ENCODE results near the gene ATP5MC3. TPM values are rescaled to one million over a fixed set of nuclear protein-coding genes. Genes with fewer than 3 reads are reported as not detected.
A peak's percentile ranks its signal among the peaks of the same experiment; 100 is the strongest.
"Not testable (repeated sequence)": the region's sequence is repeated elsewhere in the genome, so short reads cannot be mapped to it uniquely, and the experiment has no call there.

The ATP5MC3 gene
- total RNA-seq, result 10 to 100 TPM; 77.6 to 83.9 TPM
- polyA plus RNA-seq, result 100 to 1,000 TPM; 363 to 420 (median 406) TPM
- total RNA-seq, result 34.2 to 161 (median 61.0) reads per million in 6 experiments

DNA sequence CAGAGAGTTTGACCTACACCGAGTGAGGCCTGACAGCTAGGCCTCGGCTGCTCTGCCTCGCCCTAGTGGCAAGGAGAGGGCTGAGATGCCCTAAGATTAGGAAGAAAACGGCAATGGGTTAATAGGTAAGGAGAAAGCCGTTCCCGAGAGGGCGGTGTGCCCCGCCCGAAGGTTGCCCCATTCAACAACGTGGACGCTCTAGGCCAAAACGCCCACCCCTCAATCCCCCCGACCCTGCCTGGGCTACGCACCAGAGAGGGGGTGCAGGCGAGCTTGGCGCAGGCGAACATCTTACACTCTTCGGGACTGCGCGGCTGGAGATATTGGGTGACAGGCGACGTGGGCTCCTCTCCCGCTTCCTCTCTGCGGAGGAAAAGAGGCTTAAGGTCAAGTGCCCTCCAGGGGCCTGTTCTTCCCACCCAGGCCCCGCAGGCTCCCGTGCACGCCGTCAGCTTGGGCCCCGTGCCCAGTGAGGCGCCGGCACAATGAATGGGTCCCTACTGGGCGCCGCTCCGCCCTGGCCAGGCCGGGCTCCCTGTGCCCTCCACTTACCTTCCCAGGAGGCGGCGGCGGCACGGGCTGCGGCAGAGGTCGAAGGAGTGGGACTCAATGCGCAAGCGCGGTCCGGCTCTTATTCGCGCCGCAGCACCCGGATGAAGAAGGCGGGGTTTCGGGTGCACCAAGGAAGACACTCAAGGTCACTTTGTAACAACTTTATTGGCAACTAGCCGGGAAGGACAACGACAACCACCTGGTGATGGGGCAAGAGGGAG, at the start of gene ATP5MC3:
TSS of gene ATP5MC3 (minus strand) at position 607 of the 773 bp plus-strand sequence. CDS start at position 290, 317 bp downstream.
- no peaks in the 10 kb centered on the region for H3K27me3 Mint-ChIP-seq
- peak within 1 kb of the TSS; percentile 81 to 98 (median 92) for H3K4me3 Mint-ChIP-seq
- peaks cover 0 to 6% (median 2%) of the 10 kb centered on the region in 9 donors for H3K9me3 Mint-ChIP-seq
- ATAC-seq, result peak; percentile 85 to 86
- peak within 1 kb of the TSS; percentile 85 to 99 (median 94) for H3K27ac Mint-ChIP-seq
- DNase-seq, result peak; percentile 82 to 95 (median 88)
- H3K4me1 Mint-ChIP-seq, result peaks cover 14 to 32% (median 25%) of the 10 kb centered on the region in 4 donors
- peaks cover 9 to 41% (median 12%) of the 10 kb centered on the region in 3 donors for H3K36me3 Mint-ChIP-seq
- POLR2A ChIA-PET, result interaction anchor here (1.1 to 2.7 kb wide), 2 partner anchors 10 to 13 kb away, joined by 3 to 19 read pairs; partner anchors contain the start of gene ATF2

DNA sequence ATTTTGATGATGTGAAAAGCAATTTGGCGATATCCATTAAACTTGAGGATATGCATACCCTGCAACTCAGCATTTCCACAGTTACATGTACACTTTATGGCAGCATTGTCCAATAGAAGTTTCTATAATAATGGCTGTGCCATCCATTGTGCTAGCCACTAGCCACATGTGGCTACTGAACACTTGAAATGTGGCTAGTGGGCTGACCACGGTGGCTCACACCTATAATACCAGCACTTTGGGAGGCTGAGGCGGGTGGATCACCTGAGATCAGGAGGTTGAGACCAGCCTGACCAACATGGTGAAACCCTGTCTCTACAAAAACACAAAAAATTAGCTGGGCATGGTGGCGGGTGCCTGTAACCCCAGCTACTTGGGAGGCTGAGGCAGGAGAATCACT, 47.1 kb upstream of the ATP5MC3 start:
- not testable (repeated sequence) for DNase-seq, H3K27ac Mint-ChIP-seq, H3K9me3 Mint-ChIP-seq

DNA sequence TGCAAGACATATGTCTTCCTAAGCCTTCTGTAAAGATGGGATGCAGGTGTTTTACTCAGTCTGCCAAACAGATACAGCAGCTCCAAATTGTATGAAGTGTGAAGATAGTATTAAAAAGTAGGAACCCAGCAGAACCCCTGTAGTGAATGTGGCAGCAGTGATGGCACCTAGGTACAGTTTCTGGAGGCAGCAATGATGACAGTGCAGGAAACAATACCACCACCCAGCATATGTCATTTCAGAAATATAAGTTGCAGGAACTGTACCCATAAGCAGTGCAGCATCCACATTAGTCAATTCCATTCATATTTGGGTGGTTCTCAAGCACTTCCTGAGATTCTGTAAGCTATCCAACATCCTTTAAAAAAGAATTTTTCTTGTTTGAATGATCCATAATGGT, 46.7 kb upstream of the ATP5MC3 start:
- H3K27me3 Mint-ChIP-seq, result peaks cover 2 to 33% (median 16%) of the 10 kb centered on the region in 5 donors
- H3K4me3 Mint-ChIP-seq, result no peak overlapping the region
- H3K36me3 Mint-ChIP-seq, result no peaks in the 10 kb centered on the region
- H3K9me3 Mint-ChIP-seq, result no peaks in the 10 kb centered on the region
- DNase-seq, result no peak
- no peak for ATAC-seq
- no peaks in the 10 kb centered on the region for H3K4me1 Mint-ChIP-seq
- no peak overlapping the region for H3K27ac Mint-ChIP-seq
- POLR2A ChIA-PET, result no interaction called here

More for the DNA sequence above, 47.1 kb upstream of the ATP5MC3 start:
- ATAC-seq, H3K4me3 Mint-ChIP-seq, H3K36me3 Mint-ChIP-seq, H3K4me1 Mint-ChIP-seq, POLR2A ChIA-PET: not testable (repeated sequence)
- peaks cover 2 to 28% (median 11%) of the 10 kb centered on the region in 5 donors for H3K27me3 Mint-ChIP-seq

DNA sequence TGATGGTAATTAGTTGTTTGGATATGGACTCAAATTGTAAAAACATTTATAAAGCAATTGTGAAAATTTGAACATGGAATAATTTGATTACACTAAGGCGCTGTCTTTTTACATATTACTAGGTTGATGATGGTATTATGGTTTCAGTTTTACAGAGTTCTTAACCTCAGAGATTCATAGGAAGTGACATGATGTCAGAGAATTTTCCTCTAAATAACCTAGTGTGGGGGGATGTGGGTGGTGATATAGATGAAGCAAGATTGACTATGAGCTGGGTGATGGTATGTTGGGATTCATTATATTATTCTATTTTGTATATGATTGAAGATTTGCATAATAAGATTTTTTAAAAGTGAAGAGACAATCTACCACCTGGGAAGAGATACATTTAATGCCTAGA, 45.9 kb upstream of the ATP5MC3 start:
- no peak for ATAC-seq
- Mint-ChIP-seq H3K9me3 (no peaks in the 10 kb centered on the region), H3K4me3 (no peak overlapping the region), H3K27ac (no peak overlapping the region), H3K27me3 (peaks cover 2 to 37% (median 22%) of the 10 kb centered on the region in 5 donors), H3K36me3 (no peaks in the 10 kb centered on the region), H3K4me1 (no peaks in the 10 kb centered on the region)
- POLR2A ChIA-PET, result no interaction called here
- DNase-seq, result no peak

DNA sequence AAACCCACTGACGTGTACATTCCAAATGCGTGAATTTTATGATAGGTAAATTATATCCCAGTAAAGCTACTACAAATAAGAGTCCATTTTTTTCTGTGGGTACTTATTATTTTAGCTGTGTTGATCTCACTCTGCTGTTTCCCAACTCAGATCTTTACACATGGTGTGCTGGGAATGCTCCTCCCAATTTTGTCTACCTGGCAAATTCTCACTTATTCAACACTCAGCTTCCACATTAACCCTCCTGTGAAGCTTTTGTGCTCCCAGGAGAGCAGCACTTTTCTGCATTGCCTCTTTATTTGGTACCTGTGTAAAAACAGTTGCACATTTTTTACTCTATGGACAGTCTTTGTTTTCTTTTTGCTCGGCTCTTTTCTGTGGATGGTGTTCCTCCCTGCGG, 38.6 kb upstream of the ATP5MC3 start:
- Mint-ChIP-seq H3K9me3 (no peaks in the 10 kb centered on the region), H3K36me3 (no peaks in the 10 kb centered on the region), H3K27me3 (peaks cover 13 to 27% (median 21%) of the 10 kb centered on the region in 5 donors), H3K4me1 (no peaks in the 10 kb centered on the region), H3K27ac (no peak overlapping the region), H3K4me3 (no peak overlapping the region)
- POLR2A ChIA-PET, result no interaction called here
- DNase-seq, result no peak
- no peak for ATAC-seq

DNA sequence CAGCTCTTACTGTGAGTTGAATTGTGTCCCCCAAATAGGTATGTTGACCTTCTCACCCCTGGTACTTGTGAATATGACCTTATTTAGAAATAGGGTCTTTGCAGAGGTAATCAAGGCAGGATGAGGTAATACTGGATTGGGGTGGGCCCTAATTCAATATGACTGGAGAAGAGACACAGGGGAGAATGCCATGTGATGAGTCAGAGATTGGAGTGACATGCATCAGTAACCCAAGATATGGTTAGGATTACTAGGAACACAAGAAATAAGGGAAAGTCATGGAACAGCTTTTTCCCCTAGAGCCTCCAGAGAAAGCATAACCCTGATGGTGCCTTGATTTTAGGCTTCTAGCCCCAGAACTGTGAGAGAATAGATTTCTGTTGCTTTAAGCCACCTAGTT, 37.0 kb upstream of the ATP5MC3 start:
- H3K27me3 Mint-ChIP-seq, result peaks cover 14 to 31% (median 25%) of the 10 kb centered on the region in 5 donors

DNA sequence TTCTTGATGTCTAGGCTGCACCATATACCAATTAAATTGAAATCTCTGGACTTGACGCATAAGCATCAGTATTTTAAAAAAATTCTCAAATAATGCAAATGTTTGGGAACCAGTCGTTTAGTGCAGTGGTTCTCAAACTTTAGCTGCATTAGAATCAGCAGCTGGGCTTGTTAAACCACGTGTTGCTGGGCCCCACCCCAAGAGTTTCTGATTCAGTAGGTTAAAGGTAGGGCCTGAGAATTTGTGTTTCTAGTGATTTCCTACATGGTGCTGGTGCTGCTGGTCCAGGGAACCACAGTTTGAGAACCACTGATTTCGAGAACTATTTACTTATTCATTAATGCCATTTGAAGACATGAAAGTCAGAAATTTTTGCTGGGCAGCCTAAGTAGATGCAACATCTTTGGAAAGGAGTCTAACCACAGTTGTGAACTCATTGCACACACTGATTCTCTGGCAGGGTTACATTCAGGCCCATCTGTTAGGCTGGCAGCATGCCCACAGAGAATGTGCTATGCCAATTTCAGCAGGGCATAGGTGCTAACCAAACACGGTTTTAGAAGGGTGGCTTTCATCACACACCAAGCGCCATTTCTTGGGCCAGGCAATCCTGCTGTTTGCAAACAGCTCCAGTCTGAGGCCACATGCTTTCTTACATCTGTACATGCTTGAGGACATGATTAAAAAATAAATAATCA, 26.4 kb upstream of the ATP5MC3 start:
- H3K36me3 Mint-ChIP-seq, result no peaks in the 10 kb centered on the region
- H3K27me3 Mint-ChIP-seq, result peaks cover 1 to 11% (median 8%) of the 10 kb centered on the region in 5 donors
- H3K4me1 Mint-ChIP-seq, result peaks cover 0 to 6% (median 3%) of the 10 kb centered on the region in 4 donors
- H3K4me3 Mint-ChIP-seq, result no peak overlapping the region
- H3K27ac Mint-ChIP-seq, result peak overlapping the region in 1 of 10 donors; percentile 52
- H3K9me3 Mint-ChIP-seq, result no peaks in the 10 kb centered on the region
- DNase-seq (no peak), ATAC-seq (no peak)
- POLR2A ChIA-PET, result interaction anchor here (0.6 kb wide), 1 partner anchor 577 kb away, joined by 3 read pairs; no protein-coding TSS in a partner anchor

More for the DNA sequence above, 37.0 kb upstream of the ATP5MC3 start:
- no peaks in the 10 kb centered on the region for H3K36me3 Mint-ChIP-seq
- H3K9me3 Mint-ChIP-seq, result no peaks in the 10 kb centered on the region
- no peak overlapping the region for H3K4me3 Mint-ChIP-seq
- ATAC-seq (no peak), DNase-seq (no peak)
- no peak overlapping the region for H3K27ac Mint-ChIP-seq
- POLR2A ChIA-PET, result no interaction called here
- no peaks in the 10 kb centered on the region for H3K4me1 Mint-ChIP-seq

DNA sequence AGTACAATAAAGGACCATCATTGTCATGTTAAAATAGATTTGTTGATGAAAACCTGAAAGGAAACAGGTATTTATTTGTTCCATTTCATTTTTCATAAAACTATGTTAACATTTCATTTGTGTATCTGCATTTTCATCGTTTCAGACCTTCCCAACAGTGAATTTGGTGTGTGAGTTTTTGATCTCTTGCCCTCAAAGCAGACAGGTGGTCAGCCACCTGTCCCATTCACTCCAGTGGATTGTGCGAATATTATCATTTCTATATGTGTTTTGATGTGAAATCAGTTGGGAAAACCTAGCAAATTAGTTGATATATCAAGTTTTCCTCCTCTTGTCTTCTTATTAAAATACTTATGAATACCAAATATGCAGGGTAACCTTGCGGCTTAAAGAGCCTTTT, 25.4 kb upstream of the ATP5MC3 start:
- H3K36me3 Mint-ChIP-seq, result no peaks in the 10 kb centered on the region
- no peak for DNase-seq
- POLR2A ChIA-PET, result no interaction called here
- no peak for ATAC-seq
- H3K4me1 Mint-ChIP-seq, result peaks cover 0 to 6% (median 3%) of the 10 kb centered on the region in 4 donors
- no peak overlapping the region for H3K4me3 Mint-ChIP-seq
- peaks cover 0 to 14% (median 9%) of the 10 kb centered on the region in 5 donors for H3K27me3 Mint-ChIP-seq
- H3K27ac Mint-ChIP-seq, result no peak overlapping the region
- no peaks in the 10 kb centered on the region for H3K9me3 Mint-ChIP-seq

DNA sequence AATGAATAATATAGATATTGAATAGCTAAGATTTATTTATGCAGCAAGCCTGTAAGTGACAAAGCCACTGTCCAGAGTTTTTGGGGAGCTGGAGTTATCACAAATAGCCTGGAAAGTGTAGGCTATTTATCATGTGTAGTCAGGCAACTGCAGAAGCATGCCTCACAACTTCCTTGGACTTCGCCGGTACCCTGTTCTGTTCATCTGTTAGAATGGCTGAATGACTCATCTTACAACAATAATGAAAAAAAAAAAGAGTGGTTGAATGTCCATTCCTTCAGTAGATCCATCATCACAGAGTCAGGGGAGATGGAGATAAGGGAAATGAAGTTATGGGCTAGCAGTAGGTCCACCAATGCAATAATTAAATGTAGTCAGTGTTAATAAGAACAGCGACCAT, 24.0 kb upstream of the ATP5MC3 start:
- Mint-ChIP-seq H3K36me3 (no peaks in the 10 kb centered on the region), H3K27me3 (peaks cover under 1 to 14% (median 5%) of the 10 kb centered on the region in 5 donors), H3K4me3 (no peak overlapping the region), H3K27ac (no peak overlapping the region), H3K4me1 (peaks cover 0 to 6% (median 3%) of the 10 kb centered on the region in 4 donors), H3K9me3 (no peaks in the 10 kb centered on the region)
- ATAC-seq (no peak), DNase-seq (no peak)
- POLR2A ChIA-PET, result no interaction called here

DNA sequence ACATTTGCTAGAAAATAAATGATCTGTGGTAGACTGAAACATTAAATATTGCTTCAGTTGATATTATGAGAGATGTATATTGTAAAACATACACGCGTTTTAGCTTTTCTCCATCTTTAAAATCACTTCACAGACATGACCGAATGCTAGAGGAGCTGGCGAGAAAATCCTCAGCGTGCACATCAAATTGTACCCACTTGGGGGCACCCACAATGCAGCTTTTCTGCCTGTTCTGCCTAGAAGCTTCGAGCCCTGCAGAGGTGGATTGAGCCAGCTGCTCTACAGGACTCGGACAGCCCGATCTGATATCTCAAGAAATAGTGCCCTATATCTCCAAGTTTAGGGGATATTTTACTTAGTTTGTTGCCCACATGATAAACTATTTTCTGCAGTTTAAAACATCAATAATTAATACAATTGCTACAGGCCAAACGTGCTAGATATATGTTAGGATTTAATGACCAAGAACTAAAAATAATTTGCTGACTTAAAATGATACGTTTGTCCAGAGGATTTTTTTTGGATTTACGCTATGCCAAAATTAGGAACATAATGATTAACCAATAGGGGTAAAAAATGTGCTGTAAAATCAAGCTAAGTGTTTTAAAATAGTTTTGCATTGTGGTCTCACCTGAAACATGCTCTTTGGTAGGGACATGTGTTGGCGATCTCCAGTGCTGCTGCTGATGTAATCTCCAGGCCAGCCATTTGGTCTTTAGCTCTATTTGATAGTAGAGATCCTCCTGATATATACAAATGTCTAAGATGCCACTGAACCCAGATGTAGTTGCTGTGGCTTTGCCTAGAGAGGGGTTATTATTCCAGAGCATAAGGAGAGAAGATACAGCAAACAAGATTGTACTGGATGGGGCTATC, 22.3 kb upstream of the ATP5MC3 start:
- ATAC-seq (peak; percentile 88 to 95), DNase-seq (peak in 9 of 10 donors; percentile 6 to 63 (median 35))
- POLR2A ChIA-PET, result no interaction called here
- Mint-ChIP-seq H3K36me3 (peaks cover 0 to 2% (median 0%) of the 10 kb centered on the region in 3 donors), H3K27ac (no peak overlapping the region), H3K4me3 (peak overlapping the region in 2 of 10 donors; percentile 25 to 64), H3K27me3 (peaks cover 2 to 25% (median 10%) of the 10 kb centered on the region in 5 donors), H3K9me3 (peaks cover 0 to 5% (median 0%) of the 10 kb centered on the region in 9 donors), H3K4me1 (peaks cover 0 to 6% (median 3%) of the 10 kb centered on the region in 4 donors)

DNA sequence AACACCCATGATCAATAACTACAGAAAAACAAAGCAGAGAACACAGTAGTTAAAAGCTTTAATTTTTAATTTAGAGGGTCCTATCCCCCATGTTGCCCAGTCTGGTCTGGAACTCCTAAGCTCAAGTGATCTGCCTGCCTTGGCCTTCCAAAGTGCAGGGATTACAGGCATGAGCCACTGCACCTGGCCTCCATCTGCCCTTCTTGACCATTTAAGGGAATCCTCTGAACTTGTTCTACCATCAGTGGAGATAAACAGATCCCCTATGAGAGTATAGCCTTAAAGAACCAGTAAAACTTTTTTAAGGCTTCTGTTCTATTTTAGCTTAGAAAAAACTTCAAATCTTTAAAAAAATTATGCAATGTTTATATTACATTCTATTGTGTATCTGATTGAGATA, 13.5 kb upstream of the ATP5MC3 start:
- POLR2A ChIA-PET, result no interaction called here
- no peaks in the 10 kb centered on the region for H3K4me1 Mint-ChIP-seq
- no peak overlapping the region for H3K4me3 Mint-ChIP-seq
- DNase-seq, result no peak
- H3K27me3 Mint-ChIP-seq, result peaks cover 22 to 50% (median 23%) of the 10 kb centered on the region in 5 donors
- H3K36me3 Mint-ChIP-seq, result peaks cover 0 to 5% (median 2%) of the 10 kb centered on the region in 3 donors
- ATAC-seq, result no peak
- no peak overlapping the region for H3K27ac Mint-ChIP-seq
- peaks cover 0 to 16% (median 2%) of the 10 kb centered on the region in 9 donors for H3K9me3 Mint-ChIP-seq

DNA sequence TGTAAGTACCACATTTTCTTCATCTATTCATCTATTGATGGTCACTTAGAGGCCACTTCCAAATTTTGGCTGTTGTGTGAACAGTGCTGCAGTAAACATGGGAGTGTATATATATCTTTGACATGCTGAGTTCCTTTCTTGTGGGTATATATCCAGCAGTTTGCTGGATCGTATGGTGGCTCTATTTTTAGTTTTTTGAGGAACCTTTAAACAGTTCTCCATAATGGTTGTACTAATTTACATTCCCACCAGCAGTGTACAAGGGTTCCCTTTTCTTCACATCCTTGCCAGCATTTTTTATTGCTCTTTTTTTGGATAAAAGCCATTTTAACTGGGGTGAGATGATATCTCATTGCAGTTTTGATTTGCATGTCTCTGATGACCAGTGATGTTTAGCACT, 7.3 kb upstream of the ATP5MC3 start:
- Mint-ChIP-seq H3K27ac (no peak overlapping the region), H3K4me3 (no peak overlapping the region), H3K9me3 (peaks cover 0 to 11% (median 2%) of the 10 kb centered on the region in 9 donors), H3K4me1 (peaks cover 0 to 2% (median 0%) of the 10 kb centered on the region in 4 donors), H3K36me3 (peaks cover 1 to 4% (median 2%) of the 10 kb centered on the region in 3 donors), H3K27me3 (peaks cover 12 to 30% (median 27%) of the 10 kb centered on the region in 5 donors)
- DNase-seq (no peak), ATAC-seq (no peak)
- POLR2A ChIA-PET, result no interaction called here
